Activated naive CD4-positive, alpha-beta T cell treated with anti-CD3 and anti-CD28 coated beads, Interleukin-2, amount 50 U/mL, for 24 hours (primary cell): Measurements from ENCODE around the gene CSTA.
A peak's percentile ranks its signal among the peaks of the same experiment; 100 is the strongest.

ENCODE experiments used
- H3K27ac Mint-ChIP-seq: one replicate; pipeline ENCODE4 v1.8.0; 2021; ENCODE audit warnings: mild to moderate bottlenecking, mixed read lengths
- H3K27me3 Mint-ChIP-seq: one replicate; pipeline ENCODE4 v1.8.0; 2021; ENCODE audit warnings: mixed read lengths
- H3K36me3 Mint-ChIP-seq: one replicate; pipeline ENCODE4 v1.8.0; 2021; ENCODE audit warnings: mixed read lengths
- H3K4me1 Mint-ChIP-seq: one replicate; pipeline ENCODE4 v1.8.0; 2021; ENCODE audit warnings: mixed read lengths
- H3K4me3 Mint-ChIP-seq: one replicate; pipeline ENCODE4 v1.8.0; 2021; ENCODE audit warnings: mild to moderate bottlenecking, mixed read lengths
- H3K9me3 Mint-ChIP-seq: one replicate; pipeline ENCODE4 v1.8.0; 2021; ENCODE audit warnings: mixed read lengths

Gene CSTA, protein sequence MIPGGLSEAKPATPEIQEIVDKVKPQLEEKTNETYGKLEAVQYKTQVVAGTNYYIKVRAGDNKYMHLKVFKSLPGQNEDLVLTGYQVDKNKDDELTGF

DNA sequence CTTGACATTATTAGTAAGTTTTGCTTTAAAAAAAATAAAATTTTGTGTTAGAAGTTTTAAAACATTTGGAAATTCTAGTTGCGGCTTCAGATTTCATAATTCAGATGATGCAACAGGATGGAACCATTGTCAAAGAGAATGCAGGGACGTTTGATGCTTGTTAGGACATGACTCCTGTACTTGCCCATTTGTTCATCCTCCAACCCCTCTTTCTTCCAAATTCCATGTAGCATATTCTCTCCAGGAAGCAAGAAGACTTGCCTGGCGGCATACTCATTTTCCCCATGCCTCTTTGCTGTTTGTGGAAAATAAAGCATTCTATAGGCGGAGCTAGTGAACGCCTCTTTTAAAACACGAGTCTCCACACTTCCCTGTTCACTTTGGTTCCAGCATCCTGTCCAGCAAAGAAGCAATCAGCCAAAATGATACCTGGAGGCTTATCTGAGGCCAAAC, at the start of gene CSTA:
Gene CSTA (plus strand): TSS at position 378 of the 453 bp plus-strand sequence. CDS start 45 bp downstream, at position 423.
- H3K4me3 Mint-ChIP-seq, result no peak within 1 kb of the TSS

DNA sequence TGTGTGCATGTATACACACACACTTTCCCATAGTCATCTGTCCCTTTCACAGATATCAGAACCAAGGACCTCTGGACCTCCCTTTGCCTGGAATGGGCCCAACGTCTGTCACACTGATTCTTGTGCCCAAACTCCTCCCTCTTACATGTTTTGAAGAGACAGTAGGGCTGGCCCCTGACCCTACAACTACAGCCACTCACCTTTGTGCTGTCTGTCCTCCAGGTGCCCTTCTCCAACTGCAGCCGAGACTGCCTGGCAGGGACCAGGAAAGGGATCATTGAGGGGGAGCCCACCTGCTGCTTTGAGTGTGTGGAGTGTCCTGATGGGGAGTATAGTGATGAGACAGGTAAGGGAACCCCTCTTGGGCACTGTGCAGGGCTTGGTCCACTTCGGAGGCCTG, 43.2 kb upstream of the CSTA start:
- Mint-ChIP-seq H3K9me3 (no peaks in the 10 kb centered on the region), H3K27me3 (peaks cover 3% of the 10 kb centered on the region), H3K27ac (no peak overlapping the region), H3K36me3 (no peaks in the 10 kb centered on the region), H3K4me3 (no peak overlapping the region), H3K4me1 (no peaks in the 10 kb centered on the region)

More for the DNA sequence above, at the start of gene CSTA:
- no peaks in the 10 kb centered on the region for H3K9me3 Mint-ChIP-seq
- H3K36me3 Mint-ChIP-seq, result no peaks in the 10 kb centered on the region
- peaks cover 18% of the 10 kb centered on the region for H3K4me1 Mint-ChIP-seq
- H3K27me3 Mint-ChIP-seq, result no peaks in the 10 kb centered on the region
- H3K27ac Mint-ChIP-seq, result no peak within 1 kb of the TSS

DNA sequence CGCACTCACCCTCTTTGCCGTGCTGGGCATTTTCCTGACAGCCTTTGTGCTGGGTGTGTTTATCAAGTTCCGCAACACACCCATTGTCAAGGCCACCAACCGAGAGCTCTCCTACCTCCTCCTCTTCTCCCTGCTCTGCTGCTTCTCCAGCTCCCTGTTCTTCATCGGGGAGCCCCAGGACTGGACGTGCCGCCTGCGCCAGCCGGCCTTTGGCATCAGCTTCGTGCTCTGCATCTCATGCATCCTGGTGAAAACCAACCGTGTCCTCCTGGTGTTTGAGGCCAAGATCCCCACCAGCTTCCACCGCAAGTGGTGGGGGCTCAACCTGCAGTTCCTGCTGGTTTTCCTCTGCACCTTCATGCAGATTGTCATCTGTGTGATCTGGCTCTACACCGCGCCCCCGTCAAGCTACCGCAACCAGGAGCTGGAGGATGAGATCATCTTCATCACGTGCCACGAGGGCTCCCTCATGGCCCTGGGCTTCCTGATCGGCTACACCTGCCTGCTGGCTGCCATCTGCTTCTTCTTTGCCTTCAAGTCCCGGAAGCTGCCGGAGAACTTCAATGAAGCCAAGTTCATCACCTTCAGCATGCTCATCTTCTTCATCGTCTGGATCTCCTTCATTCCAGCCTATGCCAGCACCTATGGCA, 41.1 kb upstream of the CSTA start:
- H3K9me3 Mint-ChIP-seq, result no peaks in the 10 kb centered on the region

DNA sequence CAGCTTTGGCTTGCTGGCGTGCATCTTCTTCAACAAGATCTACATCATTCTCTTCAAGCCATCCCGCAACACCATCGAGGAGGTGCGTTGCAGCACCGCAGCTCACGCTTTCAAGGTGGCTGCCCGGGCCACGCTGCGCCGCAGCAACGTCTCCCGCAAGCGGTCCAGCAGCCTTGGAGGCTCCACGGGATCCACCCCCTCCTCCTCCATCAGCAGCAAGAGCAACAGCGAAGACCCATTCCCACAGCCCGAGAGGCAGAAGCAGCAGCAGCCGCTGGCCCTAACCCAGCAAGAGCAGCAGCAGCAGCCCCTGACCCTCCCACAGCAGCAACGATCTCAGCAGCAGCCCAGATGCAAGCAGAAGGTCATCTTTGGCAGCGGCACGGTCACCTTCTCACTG, 40.6 kb upstream of the CSTA start:
- Mint-ChIP-seq H3K4me3 (no peak overlapping the region), H3K27ac (no peak overlapping the region), H3K9me3 (no peaks in the 10 kb centered on the region), H3K36me3 (no peaks in the 10 kb centered on the region), H3K4me1 (no peaks in the 10 kb centered on the region), H3K27me3 (peaks cover 1% of the 10 kb centered on the region)

More for the DNA sequence above, 41.1 kb upstream of the CSTA start:
- no peaks in the 10 kb centered on the region for H3K4me1 Mint-ChIP-seq
- H3K27ac Mint-ChIP-seq, result no peak overlapping the region
- H3K36me3 Mint-ChIP-seq, result no peaks in the 10 kb centered on the region
- H3K4me3 Mint-ChIP-seq, result no peak overlapping the region
- H3K27me3 Mint-ChIP-seq, result peaks cover 1% of the 10 kb centered on the region

DNA sequence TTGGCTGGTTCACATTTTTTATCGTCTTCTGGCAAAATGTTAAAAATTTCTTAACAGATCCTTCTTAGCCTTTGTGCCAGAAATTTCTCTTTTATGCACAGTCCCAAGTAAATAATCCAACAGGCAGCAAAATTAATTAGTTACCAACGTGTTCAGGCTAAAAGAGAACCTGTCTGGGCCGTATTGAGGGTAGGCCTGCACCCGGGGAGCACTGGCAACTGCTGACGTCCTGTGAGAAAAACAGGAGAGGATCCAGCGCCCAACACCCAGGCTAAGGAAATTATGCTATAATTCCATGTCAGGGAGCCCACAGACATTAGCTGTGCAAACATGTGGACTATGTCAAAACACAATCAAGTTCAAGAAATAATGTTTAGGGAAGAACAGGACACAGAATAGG, 30.7 kb upstream of the CSTA start:
- H3K4me1 Mint-ChIP-seq, result peaks cover 12% of the 10 kb centered on the region
- H3K9me3 Mint-ChIP-seq, result no peaks in the 10 kb centered on the region
- H3K36me3 Mint-ChIP-seq, result no peaks in the 10 kb centered on the region
- H3K4me3 Mint-ChIP-seq, result no peak overlapping the region
- no peaks in the 10 kb centered on the region for H3K27me3 Mint-ChIP-seq
- H3K27ac Mint-ChIP-seq, result no peak overlapping the region

DNA sequence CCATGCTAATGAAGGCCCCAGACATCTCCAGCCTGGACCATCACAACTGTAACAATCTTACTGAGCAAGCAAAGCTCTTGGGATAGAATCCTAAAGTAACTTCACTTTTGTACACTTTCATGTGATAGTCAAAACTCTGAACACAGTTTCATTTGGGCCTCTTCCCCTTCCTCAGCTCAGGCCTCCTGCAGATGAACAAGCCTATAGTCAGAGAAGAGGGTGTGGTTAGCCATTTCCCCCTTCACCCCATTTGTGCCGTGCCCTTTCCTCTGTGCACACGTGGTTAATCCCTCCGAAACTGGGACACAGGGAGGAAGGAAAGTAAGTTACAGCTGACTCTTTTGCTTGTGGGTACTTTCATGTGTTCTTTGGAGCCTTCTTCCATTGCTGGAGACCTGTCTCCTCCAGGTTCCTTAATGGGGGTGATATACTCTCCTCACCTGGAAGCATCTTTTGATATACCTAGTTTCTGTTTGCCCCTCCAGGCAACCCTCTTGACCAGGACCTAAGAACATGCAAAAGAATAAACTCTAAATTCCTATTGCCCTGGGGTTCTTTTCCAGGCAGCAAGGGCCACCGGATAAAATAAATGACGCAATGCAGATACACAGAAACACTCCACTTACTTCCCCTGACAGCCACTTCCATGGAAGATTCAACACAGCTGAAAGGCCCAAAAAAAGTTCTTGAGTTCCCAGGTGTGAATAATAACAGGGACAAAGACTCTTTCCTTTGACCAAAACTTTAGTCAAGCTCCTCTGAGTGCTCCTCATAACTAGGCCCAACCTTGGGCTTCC, 29.6 kb upstream of the CSTA start:
- Mint-ChIP-seq H3K36me3 (no peaks in the 10 kb centered on the region), H3K9me3 (no peaks in the 10 kb centered on the region), H3K4me3 (no peak overlapping the region), H3K27me3 (no peaks in the 10 kb centered on the region), H3K4me1 (peaks cover 14% of the 10 kb centered on the region), H3K27ac (no peak overlapping the region)

DNA sequence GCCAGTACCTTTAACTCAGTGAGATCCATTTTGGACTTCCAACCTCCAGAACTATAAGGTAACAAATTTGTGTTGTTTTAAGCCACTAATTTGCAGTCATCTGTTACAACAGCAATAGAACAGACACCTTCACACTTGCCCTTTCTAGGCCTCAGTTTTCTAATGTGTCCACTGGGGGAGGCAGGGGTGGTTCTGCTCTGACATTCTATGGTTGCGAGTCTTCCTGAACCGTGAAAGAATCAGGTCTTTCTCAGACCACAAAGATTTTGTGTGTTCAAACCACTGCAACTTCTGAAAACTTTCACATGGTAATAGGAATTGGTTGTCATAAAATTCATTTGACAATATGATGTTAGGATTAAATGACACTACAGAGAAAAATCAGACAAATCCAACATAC, 26.8 kb upstream of the CSTA start:
- Mint-ChIP-seq H3K36me3 (no peaks in the 10 kb centered on the region), H3K4me1 (peaks cover 14% of the 10 kb centered on the region), H3K27ac (no peak overlapping the region), H3K9me3 (no peaks in the 10 kb centered on the region), H3K27me3 (no peaks in the 10 kb centered on the region), H3K4me3 (no peak overlapping the region)

DNA sequence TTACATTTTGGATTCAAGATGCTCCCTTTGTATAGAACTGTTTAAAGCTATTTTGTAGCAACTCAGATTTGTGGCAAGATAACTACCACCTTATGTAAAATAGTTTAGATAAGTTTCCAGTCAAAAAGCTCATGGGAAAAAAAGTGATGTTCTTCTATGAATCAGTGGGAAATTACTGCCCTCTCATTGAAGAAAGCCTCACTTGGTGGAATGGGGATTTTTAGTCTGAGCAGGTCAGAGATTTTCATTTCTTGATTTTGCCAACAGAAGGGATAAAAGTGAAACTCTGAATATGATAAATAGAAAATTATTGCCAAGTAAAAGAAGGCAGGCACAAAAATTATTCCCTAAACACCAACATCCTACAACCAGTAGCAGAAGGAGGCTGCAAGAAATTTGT, 25.8 kb upstream of the CSTA start:
- Mint-ChIP-seq H3K4me3 (no peak overlapping the region), H3K36me3 (no peaks in the 10 kb centered on the region), H3K4me1 (peaks cover 14% of the 10 kb centered on the region), H3K9me3 (no peaks in the 10 kb centered on the region), H3K27ac (no peak overlapping the region), H3K27me3 (no peaks in the 10 kb centered on the region)

DNA sequence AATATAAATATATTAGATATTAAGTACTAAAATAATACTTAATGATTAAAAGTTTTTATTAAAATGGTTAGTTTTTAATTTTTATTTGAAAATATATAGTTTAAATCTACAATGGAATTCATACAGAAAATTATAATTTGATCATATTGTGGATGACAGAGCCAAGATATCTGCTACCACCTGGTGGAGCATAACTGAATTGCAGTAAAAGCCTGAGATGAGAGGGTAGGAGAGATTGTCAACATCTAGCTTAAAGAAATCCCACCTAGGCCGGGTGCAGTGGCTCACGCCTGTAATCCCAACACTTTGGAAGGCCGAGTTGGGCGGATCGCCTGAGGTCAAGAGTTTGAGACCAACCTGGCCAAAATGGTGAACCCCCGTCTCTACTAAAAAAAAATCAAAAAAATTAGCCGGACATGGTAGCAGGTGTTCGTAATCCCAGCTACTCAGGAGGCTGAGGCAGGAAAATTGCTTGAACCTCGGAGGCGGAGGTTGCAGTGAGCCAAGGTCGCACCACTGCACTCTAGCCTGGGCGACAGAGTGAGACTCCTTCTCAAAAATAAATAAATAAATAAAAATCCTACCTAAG, 25.1 kb upstream of the CSTA start:
- Mint-ChIP-seq H3K36me3 (no peaks in the 10 kb centered on the region), H3K4me1 (peaks cover 14% of the 10 kb centered on the region), H3K27ac (no peak overlapping the region), H3K4me3 (no peak overlapping the region), H3K27me3 (no peaks in the 10 kb centered on the region), H3K9me3 (no peaks in the 10 kb centered on the region)

DNA sequence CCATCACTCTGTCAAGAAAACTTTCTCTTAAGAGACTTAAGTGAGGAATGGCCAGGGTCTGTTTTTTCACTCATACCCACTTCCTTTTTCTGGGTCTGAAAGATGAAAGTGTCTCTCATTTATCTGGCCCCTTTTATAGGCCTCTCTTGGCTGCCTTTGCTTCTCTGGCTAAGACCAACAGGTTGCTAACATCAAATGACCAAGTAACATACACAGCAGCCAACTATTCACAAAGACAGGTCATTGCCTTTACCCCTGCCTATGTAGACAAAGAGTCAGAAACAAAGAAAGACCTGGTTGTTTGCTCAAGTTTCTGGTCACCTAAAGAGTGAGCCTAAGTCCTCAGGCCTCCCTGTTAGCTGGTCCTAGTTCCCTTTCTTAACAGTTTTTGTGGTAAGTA, 24.0 kb upstream of the CSTA start:
- Mint-ChIP-seq H3K9me3 (no peaks in the 10 kb centered on the region), H3K4me1 (peaks cover 14% of the 10 kb centered on the region), H3K27me3 (no peaks in the 10 kb centered on the region), H3K36me3 (no peaks in the 10 kb centered on the region), H3K4me3 (no peak overlapping the region), H3K27ac (peak overlapping the region; percentile 5)

DNA sequence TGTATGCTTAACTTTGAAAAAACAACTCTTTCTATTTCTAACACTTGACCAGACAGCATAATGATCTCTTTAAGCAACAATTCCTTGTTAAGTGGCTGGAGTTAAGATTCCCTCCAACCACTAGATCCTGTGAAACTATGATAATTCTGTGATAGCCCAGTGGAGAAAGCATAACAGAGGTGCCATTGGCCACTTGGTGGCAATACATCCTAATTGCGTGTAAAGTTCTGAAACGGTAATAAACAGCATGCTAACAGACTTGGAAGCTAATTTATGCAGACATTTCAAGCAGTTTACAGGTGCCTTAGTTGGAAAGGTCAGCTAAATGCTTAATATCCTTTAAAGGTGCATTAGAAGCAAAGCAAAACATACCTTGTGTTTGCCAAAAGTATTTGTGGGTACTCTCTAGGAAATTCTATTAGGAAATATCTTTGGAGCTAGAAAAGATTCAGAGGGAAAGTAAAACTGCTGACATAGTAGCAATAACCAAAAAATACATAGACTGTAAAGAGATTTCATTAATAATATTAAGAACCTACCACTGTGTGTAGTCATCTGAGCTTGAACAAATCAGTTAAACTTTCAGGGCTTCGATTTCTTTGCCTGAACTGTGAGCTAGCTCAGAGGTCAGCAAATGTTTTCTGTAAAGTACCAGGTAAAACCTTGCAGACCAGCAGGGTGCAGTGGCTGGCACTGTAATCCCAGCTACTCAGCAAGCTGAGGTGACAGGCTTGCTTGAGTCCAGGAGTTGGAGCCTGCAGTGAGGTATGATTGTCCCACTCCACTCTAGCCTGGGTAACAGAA, 19.0 kb upstream of the CSTA start:
- Mint-ChIP-seq H3K36me3 (no peaks in the 10 kb centered on the region), H3K27ac (no peak overlapping the region), H3K27me3 (no peaks in the 10 kb centered on the region), H3K4me1 (no peaks in the 10 kb centered on the region), H3K4me3 (no peak overlapping the region), H3K9me3 (no peaks in the 10 kb centered on the region)

DNA sequence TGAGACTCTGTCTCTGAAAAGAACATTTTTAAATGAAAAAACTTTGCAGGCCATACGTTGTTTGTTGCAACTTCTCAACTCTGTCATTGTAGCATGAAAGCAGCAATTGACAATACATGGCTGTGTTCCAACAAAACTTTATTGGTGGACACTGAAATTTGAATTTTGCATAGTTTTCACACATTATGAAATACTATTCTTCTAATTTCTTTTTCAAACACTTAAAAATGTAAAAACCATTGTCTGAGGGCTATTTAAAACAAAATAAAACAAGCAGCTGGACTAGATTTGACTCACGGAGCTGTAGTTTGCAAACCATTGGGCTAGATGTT, 18.5 kb upstream of the CSTA start:
- Mint-ChIP-seq H3K36me3 (no peaks in the 10 kb centered on the region), H3K9me3 (no peaks in the 10 kb centered on the region), H3K27me3 (no peaks in the 10 kb centered on the region), H3K4me1 (no peaks in the 10 kb centered on the region), H3K27ac (no peak overlapping the region), H3K4me3 (no peak overlapping the region)

DNA sequence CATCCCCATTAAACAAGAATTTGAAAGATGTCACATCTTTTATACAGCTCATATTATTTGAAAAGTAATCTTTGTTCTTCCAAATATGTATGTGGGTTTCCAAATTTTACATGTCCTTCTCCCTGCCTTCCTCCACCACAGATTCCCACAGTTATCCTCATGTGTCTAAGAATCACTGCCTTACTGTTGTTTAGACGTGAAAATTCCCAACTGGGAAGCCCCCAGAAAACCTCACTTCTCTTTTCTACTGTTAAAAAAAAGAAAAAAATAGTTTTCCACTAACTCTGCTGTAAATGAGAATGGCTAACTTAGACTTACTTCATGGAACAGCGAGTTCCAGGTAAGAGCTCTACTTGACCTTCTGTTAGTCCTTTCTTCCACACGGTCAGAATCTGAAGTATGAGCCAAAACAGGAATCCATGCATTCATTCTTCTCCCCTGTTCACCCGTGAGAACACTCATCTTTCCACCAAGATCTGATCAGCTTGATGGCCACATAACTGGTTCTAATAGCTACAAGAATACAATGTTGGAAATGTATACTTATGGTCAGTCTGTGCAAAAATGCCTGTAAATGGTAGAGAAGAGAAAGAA, 17.9 kb upstream of the CSTA start:
- no peaks in the 10 kb centered on the region for H3K27me3 Mint-ChIP-seq
- H3K9me3 Mint-ChIP-seq, result no peaks in the 10 kb centered on the region
- no peak overlapping the region for H3K4me3 Mint-ChIP-seq
- H3K4me1 Mint-ChIP-seq, result no peaks in the 10 kb centered on the region
- H3K27ac Mint-ChIP-seq, result no peak overlapping the region
- no peaks in the 10 kb centered on the region for H3K36me3 Mint-ChIP-seq

DNA sequence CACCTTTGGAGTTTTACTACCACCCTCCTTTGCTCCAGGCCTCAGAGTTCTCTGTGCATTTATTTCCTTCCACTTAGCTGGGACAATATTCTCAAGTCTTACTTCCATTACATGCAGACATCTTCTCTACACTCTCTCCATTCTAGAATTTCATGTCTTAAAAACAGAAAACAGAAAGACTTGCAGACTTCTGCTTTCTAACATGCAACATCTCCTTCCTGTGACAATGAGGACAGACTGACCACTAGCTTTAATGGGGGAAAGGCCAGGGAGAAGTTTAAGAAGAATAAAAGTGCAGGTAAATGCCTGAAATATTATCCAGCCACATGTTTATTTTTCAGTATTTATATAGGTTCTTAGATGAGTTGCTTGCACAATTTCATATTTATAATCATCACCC, 17.1 kb upstream of the CSTA start:
- Mint-ChIP-seq H3K4me1 (peaks cover 5% of the 10 kb centered on the region), H3K27ac (no peak overlapping the region), H3K27me3 (no peaks in the 10 kb centered on the region), H3K36me3 (no peaks in the 10 kb centered on the region), H3K4me3 (no peak overlapping the region), H3K9me3 (no peaks in the 10 kb centered on the region)

DNA sequence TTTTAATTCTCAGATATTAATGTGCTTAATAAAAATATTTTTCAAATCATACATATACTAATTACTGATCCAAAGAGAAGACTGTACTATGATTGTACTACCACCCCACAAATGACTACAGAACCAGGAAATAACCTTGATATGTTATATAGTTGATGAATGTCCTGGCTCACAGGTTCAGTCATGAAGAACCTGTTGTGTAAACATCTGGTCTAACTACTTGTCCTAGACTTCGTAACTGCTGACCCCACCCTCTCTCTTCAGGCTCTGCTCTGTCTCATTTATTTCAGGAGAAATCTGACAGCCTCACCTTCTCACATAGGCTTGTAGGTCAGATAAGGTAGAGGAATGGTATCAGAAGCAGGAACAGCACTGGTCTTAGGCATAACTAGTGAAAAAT, 14.7 kb upstream of the CSTA start:
- no peaks in the 10 kb centered on the region for H3K9me3 Mint-ChIP-seq
- no peak overlapping the region for H3K27ac Mint-ChIP-seq
- H3K4me1 Mint-ChIP-seq, result peaks cover 8% of the 10 kb centered on the region
- H3K27me3 Mint-ChIP-seq, result no peaks in the 10 kb centered on the region
- no peaks in the 10 kb centered on the region for H3K36me3 Mint-ChIP-seq
- no peak overlapping the region for H3K4me3 Mint-ChIP-seq
